Lower lobe of right lung (tissue), 2 donors: ENCODE results near the gene CDKAL1. TPM values are rescaled to one million over a fixed set of nuclear protein-coding genes. Genes with fewer than 3 reads are reported as not detected.

Experiments used
- ATAC-seq, 2 donors: fragments of 200-7000 bp; cut with Tn5 transposase; one replicate each; pipeline ENCODE4 v1.9.1; 2020 to 2022; ENCODE audit warnings: mild to moderate bottlenecking in 2 of 2, moderate library complexity in 2 of 2
- DNase-seq: peaks from one replicate; pipeline ENCODE4 v3.0.0-alpha.2; 2020
- H3K27ac ChIP-seq: fragments of 200-600 bp; one replicate; pipeline ENCODE4 v1.8.0; 2022
- H3K27me3 ChIP-seq: fragments of 200-600 bp; one replicate; pipeline ENCODE4 v1.8.0; 2022; ENCODE audit warnings: low read depth
- H3K36me3 ChIP-seq: fragments of 200-600 bp; one replicate; pipeline ENCODE4 v1.8.0; 2022; ENCODE audit warnings: mild to moderate bottlenecking
- H3K4me1 ChIP-seq: fragments of 200-600 bp; one replicate; pipeline ENCODE4 v1.8.0; 2022
- H3K4me3 ChIP-seq: fragments of 200-600 bp; one replicate; pipeline ENCODE4 v1.8.0; 2022; ENCODE audit warnings: mild to moderate bottlenecking
- H3K9me3 ChIP-seq: fragments of 200-600 bp; one replicate; pipeline ENCODE4 v1.8.0; 2022
- intact Hi-C: fragments of 100-400 bp; cut with DNase I; formaldehyde crosslinking; loops from one replicate; pipeline ENCODE4 v1.11.0; 2022
- total RNA-seq: library from RNA; stranded (reverse); fragmentation: NEBNext Ultra II Directional; extraction: Animal tissue kit (Norgen Biotek cat#: 25700); gene quantifications from one replicate; pipeline ENCODE4 v1.2.1, GENCODE V29; 2021
- TF ChIP-seq, protein P1 (sequence below): fragments of 200-600 bp; IDR thresholded peaks from one replicate; pipeline ENCODE4 v1.8.0; 2022; ENCODE audit warnings: antibody characterized with exemption, mild to moderate bottlenecking
- donor health status: DM: no; HTN: yes; CAD: no; lungs with severe emphysema.

CDKAL1 gene
- total RNA-seq, 1 donor from 2014 or later, result 16.0 TPM

DNA sequence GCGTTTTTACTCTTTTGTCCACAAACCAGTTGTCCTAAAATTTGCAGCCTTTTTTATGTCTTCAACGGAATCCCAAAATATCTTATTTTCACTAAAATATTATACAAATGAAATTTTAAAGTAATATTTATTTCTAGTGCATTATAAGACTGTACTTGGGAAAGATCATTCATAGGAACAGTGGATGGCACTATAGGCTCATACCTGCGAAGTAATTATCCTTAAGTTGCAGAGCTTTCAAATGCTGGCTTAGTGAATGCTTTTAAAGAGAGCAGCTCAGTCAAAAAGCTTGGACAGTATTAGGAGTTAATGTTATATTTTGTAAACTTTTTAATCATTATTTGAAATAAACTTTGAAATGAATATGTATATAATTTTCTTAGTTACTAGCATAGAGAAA lies 254.9 kb downstream of the CDKAL1 start:
- ATAC-seq (no peak), DNase-seq (no peak)
- H3K27me3 ChIP-seq, result no peaks in the 10 kb centered on the region
- no peaks in the 10 kb centered on the region for H3K9me3 ChIP-seq
- intact Hi-C loops, result no loop called here
- no peaks in the 10 kb centered on the region for H3K36me3 ChIP-seq
- TF ChIP-seq, protein P1, sequence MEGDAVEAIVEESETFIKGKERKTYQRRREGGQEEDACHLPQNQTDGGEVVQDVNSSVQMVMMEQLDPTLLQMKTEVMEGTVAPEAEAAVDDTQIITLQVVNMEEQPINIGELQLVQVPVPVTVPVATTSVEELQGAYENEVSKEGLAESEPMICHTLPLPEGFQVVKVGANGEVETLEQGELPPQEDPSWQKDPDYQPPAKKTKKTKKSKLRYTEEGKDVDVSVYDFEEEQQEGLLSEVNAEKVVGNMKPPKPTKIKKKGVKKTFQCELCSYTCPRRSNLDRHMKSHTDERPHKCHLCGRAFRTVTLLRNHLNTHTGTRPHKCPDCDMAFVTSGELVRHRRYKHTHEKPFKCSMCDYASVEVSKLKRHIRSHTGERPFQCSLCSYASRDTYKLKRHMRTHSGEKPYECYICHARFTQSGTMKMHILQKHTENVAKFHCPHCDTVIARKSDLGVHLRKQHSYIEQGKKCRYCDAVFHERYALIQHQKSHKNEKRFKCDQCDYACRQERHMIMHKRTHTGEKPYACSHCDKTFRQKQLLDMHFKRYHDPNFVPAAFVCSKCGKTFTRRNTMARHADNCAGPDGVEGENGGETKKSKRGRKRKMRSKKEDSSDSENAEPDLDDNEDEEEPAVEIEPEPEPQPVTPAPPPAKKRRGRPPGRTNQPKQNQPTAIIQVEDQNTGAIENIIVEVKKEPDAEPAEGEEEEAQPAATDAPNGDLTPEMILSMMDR, result no peak
- no peak overlapping the region for H3K4me3 ChIP-seq
- H3K27ac ChIP-seq, result no peak overlapping the region
- H3K4me1 ChIP-seq, result no peaks in the 10 kb centered on the region

DNA sequence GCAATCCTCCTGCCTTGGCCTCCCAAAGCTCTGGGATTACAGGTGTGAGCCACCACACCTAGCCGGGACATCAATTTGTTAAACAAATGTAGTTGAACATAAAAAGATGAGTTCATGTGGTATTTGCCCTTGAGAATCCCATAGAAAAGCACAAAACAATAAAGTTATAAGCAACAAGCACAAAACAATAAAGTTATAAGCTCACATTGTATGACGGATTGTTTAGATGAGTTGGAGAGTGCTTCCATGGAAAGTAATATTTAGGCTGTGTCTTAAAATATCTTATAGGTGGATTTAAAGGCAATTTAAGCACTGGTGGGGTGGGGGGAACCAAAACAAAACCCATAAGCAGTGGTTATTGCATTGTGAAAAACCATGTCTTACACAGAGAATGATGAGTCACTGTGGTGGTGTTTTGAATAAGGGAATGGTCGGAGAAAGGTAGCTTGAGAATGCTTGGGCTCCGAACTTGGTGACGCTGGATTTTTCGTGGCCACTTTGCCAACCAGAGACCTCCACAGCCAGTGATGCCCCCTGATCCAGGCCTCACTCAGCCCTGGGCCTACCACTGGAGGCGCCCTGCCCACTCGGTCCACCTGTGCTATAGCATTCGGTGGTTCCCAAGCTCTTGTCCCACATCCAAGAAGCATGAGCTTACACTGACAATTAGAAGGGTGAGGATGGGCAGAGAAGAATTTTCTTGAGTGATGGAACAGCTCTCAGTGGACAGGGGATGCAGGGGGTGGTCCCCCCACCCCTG lies 256.0 kb downstream of the CDKAL1 start:
- ATAC-seq (no peak), DNase-seq (no peak)
- no peaks in the 10 kb centered on the region for H3K4me1 ChIP-seq
- TF ChIP-seq, protein P1, result no peak
- no peaks in the 10 kb centered on the region for H3K27me3 ChIP-seq
- no peaks in the 10 kb centered on the region for H3K36me3 ChIP-seq
- no peaks in the 10 kb centered on the region for H3K9me3 ChIP-seq
- H3K27ac ChIP-seq, result no peak overlapping the region
- intact Hi-C loops, result no loop called here
- H3K4me3 ChIP-seq, result no peak overlapping the region

DNA sequence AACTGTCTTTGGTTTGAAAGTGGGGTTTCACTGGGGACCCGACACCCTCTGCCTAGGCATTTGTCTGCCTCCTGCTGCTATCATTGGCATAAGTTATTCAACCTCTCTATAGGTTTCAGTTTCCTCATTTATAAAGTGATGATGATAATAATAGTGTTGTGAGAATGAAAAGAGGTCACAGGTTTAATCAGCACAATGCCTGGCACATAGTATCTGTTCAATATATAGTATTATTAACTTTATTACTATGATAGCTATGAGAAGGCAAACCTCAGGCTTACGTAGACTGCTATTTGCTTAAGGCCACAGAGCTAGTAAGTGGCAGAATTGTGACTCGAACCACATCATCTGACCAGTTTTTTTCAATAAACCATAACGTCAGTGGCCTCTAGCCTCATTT lies 256.8 kb downstream of the CDKAL1 start:
- TF ChIP-seq, protein P1, result no peak
- no peak overlapping the region for H3K27ac ChIP-seq
- intact Hi-C loops, result no loop called here
- H3K9me3 ChIP-seq, result no peaks in the 10 kb centered on the region
- no peak for DNase-seq
- H3K4me1 ChIP-seq, result no peaks in the 10 kb centered on the region
- ATAC-seq, result no peak
- no peaks in the 10 kb centered on the region for H3K27me3 ChIP-seq
- H3K36me3 ChIP-seq, result no peaks in the 10 kb centered on the region
- no peak overlapping the region for H3K4me3 ChIP-seq

DNA sequence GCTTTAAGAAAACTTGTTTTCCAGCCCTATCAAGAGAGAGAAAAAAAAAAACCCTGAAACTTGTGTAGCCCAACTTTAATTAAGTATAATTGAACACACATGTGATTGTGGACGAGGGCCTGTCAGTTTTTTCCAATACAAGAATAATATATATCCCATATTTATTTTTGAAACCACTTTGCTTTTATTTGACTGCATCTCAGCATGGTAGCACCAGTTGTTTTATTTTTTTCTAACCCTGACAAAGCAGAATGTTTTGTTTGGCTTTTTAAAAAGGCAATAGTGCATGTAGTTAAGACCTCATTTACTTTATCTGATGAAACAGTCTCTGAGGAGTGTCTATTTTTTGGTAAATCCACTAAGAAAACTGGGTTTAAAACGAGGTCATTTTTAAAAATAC lies 257.7 kb downstream of the CDKAL1 start:
- H3K4me1 ChIP-seq, result no peaks in the 10 kb centered on the region
- no peaks in the 10 kb centered on the region for H3K36me3 ChIP-seq
- intact Hi-C loops, result no loop called here
- TF ChIP-seq, protein P1, result no peak
- no peaks in the 10 kb centered on the region for H3K9me3 ChIP-seq
- no peaks in the 10 kb centered on the region for H3K27me3 ChIP-seq
- no peak overlapping the region for H3K27ac ChIP-seq
- no peak overlapping the region for H3K4me3 ChIP-seq
- ATAC-seq (no peak), DNase-seq (no peak)

DNA sequence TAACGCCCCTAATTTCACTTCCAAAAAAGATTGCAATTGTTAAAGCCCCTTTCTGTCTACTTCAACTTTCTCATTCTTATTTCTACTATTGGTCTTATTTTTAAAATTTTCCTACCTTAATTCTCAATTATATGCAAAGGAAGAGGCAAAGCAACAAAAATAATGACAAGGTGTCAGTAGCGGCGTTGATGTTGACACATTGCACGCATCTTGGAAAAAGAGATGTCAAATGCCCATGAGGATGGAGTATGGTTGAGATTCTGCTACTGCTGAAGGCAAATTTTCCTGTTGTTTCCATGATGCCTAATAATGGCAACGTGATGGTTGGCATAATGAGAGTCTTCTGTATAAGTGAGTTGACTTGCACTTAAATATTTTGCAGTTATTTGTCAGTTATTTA lies 258.9 kb downstream of the CDKAL1 start:
- Histone ChIP-seq H3K4me3 (no peak overlapping the region), H3K27me3 (no peaks in the 10 kb centered on the region), H3K36me3 (no peaks in the 10 kb centered on the region), H3K4me1 (no peaks in the 10 kb centered on the region), H3K27ac (no peak overlapping the region), H3K9me3 (no peaks in the 10 kb centered on the region)
- intact Hi-C loops, result no loop called here
- TF ChIP-seq, protein P1, result no peak
- DNase-seq (no peak), ATAC-seq (no peak)
